H1 (cell line): ENCODE measurements around the gene AGPAT3. TPM values are rescaled to one million over a fixed set of nuclear protein-coding genes. Genes with fewer than 3 reads are reported as not detected.

Experiments used
- TEAD4 ChIP-seq: IDR thresholded peaks from 2 replicates; pipeline ENCODE4 v1.6.1; 2012; ENCODE audit warnings: low read depth, low read length, inconsistent platforms, mixed read lengths
- polyA plus RNA-seq, 7 experiments: library from polyadenylated mRNA; depleted of rRNA in 3 of 7; stranded (reverse) in 5 of 7; unstranded in 2 of 7; fragments of >200 nt in 5 of 7; fragments of 200-250 nt in 2 of 7; gene quantifications; 1 replicate in 5 of 7; 2 replicates in 1 of 7; 4 replicates in 1 of 7; pipeline versions ENCODE4 v1.2.1 to v1.2.3, GENCODE V29; 2011 to 2013; ENCODE audit warnings: missing spikeins in 2 of 7, mixed read lengths in 2 of 7
- total RNA-seq: library from RNA; stranded (reverse); fragmentation: NEBNext Ultra II Directional; extraction: Animal tissue kit (Norgen Biotek cat#: 25700); gene quantifications from 2 replicates; pipeline ENCODE4 v1.2.1, GENCODE V29; 2021
- TF ChIP-seq, protein P1 (sequence below), 3 experiments: IDR thresholded peaks; 1 replicate in 2 of 3; 2 replicates in 1 of 3; pipeline versions ENCODE4 v1.5.1 to v1.6.1; 2011; ENCODE audit warnings: low read length in 3 of 3, mild to moderate bottlenecking in 3 of 3, inconsistent platforms in 2 of 3, low read depth in 1 of 3, moderate library complexity in 1 of 3; ENCODE audit not compliant: insufficient read depth in 1 of 3; ENCODE audit errors: control extremely low read depth in 1 of 3
- TF ChIP-seq, protein P2 (sequence below): fragments of 300-600 bp; sonication (generic); IDR thresholded peaks from 2 replicates; pipeline ENCODE4 v1.7.1; 2012; ENCODE audit warnings: low read length, moderate library complexity, mild to moderate bottlenecking, inconsistent platforms; ENCODE audit not compliant: insufficient replicate concordance

AGPAT3 gene
- total and polyA plus RNA-seq, 2 of the 8 experiments (the other 6 are each of a cell fraction or from before 2014, with no cell fraction given) = 5.8 to 7.3 TPM

DNA sequence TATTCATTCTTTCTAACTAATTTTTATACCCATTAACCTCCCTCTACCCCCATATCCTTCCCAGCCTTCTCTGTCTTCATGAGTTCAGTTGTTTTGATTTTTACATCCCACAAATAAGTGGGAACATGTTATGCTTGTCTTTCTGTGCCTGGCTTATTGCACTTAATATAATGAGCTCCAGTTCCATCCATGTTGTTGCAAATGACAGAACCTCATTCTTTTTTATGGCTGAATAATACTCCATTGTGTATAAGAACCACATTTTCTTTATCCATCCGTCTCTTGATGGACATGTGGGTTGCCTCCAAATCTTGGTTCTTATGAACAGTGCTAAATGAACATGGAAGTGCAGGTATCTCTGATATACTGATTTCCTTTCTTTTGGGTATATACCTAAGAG is 21.5 kb downstream of the AGPAT3 start (continued):
- TF ChIP-seq, protein P1, sequence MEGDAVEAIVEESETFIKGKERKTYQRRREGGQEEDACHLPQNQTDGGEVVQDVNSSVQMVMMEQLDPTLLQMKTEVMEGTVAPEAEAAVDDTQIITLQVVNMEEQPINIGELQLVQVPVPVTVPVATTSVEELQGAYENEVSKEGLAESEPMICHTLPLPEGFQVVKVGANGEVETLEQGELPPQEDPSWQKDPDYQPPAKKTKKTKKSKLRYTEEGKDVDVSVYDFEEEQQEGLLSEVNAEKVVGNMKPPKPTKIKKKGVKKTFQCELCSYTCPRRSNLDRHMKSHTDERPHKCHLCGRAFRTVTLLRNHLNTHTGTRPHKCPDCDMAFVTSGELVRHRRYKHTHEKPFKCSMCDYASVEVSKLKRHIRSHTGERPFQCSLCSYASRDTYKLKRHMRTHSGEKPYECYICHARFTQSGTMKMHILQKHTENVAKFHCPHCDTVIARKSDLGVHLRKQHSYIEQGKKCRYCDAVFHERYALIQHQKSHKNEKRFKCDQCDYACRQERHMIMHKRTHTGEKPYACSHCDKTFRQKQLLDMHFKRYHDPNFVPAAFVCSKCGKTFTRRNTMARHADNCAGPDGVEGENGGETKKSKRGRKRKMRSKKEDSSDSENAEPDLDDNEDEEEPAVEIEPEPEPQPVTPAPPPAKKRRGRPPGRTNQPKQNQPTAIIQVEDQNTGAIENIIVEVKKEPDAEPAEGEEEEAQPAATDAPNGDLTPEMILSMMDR (IDR thresholded peaks at IDR 0.05; ENCODE audit: control extremely low read depth in 1 of 3, insufficient read depth in 1 of 3, low read depth in 1 of 3, low read length in 3 of 3) = no peak
- TF ChIP-seq, protein P2, sequence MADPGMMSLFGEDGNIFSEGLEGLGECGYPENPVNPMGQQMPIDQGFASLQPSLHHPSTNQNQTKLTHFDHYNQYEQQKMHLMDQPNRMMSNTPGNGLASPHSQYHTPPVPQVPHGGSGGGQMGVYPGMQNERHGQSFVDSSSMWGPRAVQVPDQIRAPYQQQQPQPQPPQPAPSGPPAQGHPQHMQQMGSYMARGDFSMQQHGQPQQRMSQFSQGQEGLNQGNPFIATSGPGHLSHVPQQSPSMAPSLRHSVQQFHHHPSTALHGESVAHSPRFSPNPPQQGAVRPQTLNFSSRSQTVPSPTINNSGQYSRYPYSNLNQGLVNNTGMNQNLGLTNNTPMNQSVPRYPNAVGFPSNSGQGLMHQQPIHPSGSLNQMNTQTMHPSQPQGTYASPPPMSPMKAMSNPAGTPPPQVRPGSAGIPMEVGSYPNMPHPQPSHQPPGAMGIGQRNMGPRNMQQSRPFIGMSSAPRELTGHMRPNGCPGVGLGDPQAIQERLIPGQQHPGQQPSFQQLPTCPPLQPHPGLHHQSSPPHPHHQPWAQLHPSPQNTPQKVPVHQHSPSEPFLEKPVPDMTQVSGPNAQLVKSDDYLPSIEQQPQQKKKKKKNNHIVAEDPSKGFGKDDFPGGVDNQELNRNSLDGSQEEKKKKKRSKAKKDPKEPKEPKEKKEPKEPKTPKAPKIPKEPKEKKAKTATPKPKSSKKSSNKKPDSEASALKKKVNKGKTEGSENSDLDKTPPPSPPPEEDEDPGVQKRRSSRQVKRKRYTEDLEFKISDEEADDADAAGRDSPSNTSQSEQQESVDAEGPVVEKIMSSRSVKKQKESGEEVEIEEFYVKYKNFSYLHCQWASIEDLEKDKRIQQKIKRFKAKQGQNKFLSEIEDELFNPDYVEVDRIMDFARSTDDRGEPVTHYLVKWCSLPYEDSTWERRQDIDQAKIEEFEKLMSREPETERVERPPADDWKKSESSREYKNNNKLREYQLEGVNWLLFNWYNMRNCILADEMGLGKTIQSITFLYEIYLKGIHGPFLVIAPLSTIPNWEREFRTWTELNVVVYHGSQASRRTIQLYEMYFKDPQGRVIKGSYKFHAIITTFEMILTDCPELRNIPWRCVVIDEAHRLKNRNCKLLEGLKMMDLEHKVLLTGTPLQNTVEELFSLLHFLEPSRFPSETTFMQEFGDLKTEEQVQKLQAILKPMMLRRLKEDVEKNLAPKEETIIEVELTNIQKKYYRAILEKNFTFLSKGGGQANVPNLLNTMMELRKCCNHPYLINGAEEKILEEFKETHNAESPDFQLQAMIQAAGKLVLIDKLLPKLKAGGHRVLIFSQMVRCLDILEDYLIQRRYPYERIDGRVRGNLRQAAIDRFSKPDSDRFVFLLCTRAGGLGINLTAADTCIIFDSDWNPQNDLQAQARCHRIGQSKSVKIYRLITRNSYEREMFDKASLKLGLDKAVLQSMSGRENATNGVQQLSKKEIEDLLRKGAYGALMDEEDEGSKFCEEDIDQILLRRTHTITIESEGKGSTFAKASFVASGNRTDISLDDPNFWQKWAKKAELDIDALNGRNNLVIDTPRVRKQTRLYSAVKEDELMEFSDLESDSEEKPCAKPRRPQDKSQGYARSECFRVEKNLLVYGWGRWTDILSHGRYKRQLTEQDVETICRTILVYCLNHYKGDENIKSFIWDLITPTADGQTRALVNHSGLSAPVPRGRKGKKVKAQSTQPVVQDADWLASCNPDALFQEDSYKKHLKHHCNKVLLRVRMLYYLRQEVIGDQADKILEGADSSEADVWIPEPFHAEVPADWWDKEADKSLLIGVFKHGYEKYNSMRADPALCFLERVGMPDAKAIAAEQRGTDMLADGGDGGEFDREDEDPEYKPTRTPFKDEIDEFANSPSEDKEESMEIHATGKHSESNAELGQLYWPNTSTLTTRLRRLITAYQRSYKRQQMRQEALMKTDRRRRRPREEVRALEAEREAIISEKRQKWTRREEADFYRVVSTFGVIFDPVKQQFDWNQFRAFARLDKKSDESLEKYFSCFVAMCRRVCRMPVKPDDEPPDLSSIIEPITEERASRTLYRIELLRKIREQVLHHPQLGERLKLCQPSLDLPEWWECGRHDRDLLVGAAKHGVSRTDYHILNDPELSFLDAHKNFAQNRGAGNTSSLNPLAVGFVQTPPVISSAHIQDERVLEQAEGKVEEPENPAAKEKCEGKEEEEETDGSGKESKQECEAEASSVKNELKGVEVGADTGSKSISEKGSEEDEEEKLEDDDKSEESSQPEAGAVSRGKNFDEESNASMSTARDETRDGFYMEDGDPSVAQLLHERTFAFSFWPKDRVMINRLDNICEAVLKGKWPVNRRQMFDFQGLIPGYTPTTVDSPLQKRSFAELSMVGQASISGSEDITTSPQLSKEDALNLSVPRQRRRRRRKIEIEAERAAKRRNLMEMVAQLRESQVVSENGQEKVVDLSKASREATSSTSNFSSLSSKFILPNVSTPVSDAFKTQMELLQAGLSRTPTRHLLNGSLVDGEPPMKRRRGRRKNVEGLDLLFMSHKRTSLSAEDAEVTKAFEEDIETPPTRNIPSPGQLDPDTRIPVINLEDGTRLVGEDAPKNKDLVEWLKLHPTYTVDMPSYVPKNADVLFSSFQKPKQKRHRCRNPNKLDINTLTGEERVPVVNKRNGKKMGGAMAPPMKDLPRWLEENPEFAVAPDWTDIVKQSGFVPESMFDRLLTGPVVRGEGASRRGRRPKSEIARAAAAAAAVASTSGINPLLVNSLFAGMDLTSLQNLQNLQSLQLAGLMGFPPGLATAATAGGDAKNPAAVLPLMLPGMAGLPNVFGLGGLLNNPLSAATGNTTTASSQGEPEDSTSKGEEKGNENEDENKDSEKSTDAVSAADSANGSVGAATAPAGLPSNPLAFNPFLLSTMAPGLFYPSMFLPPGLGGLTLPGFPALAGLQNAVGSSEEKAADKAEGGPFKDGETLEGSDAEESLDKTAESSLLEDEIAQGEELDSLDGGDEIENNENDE = no peak
- TF ChIP-seq TEAD4 = no peak
